H9 (cell line): Measurements from ENCODE around the gene PHKG1. TPM values are rescaled to one million over a fixed set of nuclear protein-coding genes. Genes with fewer than 3 reads are reported as not detected.
A peak's percentile ranks its signal among the peaks of the same experiment; 100 is the strongest.
"Not testable (repeated sequence)": the region's sequence is repeated elsewhere in the genome, so short reads cannot be mapped to it uniquely, and the experiment has no call there.

Experiments
- DNase-seq: peaks from one replicate; pipeline ENCODE4 v3.0.0-alpha.2; 2017
- H2AFZ ChIP-seq: one replicate; pipeline ENCODE4 v1.6.1; 2013; ENCODE audit warnings: mild to moderate bottlenecking, low read length, control low read depth, moderate library complexity
- H2AK5ac ChIP-seq: 2 replicates; pipeline ENCODE4 v1.6.1; 2013; ENCODE audit warnings: low read length, control low read depth, mixed read lengths; ENCODE audit not compliant: insufficient read length
- H2BK120ac ChIP-seq: one replicate; pipeline ENCODE4 v1.6.1; 2013; ENCODE audit warnings: low read depth, mild to moderate bottlenecking, low read length, control low read depth, inconsistent platforms; ENCODE audit not compliant: poor library complexity, severe bottlenecking
- H2BK12ac ChIP-seq: 2 replicates; pipeline ENCODE4 v1.6.1; 2013; ENCODE audit warnings: low read length, control low read depth, mixed read lengths, low read depth; ENCODE audit not compliant: insufficient read length
- H2BK15ac ChIP-seq: 2 replicates; pipeline ENCODE4 v1.6.1; 2013; ENCODE audit warnings: low read depth, low read length, control low read depth
- H2BK20ac ChIP-seq: one replicate; pipeline ENCODE4 v1.6.1; 2013; ENCODE audit warnings: low read depth, mild to moderate bottlenecking, low read length, control low read depth, inconsistent platforms; ENCODE audit not compliant: poor library complexity, severe bottlenecking
- H2BK5ac ChIP-seq: 2 replicates; pipeline ENCODE4 v1.6.1; 2013; ENCODE audit warnings: low read length, control low read depth, mixed read lengths; ENCODE audit not compliant: insufficient read length
- H3K14ac ChIP-seq: 2 replicates; pipeline ENCODE4 v1.6.1; 2013; ENCODE audit warnings: low read length, control low read depth; ENCODE audit not compliant: insufficient read depth
- H3K18ac ChIP-seq: 2 replicates; pipeline ENCODE4 v1.6.1; 2013; ENCODE audit warnings: low read depth, mild to moderate bottlenecking, mixed read lengths, low read length, control low read depth; ENCODE audit not compliant: insufficient read length
- H3K23ac ChIP-seq: 2 replicates; pipeline ENCODE4 v1.6.1; 2013; ENCODE audit warnings: low read length, control low read depth, mixed read lengths, low read depth; ENCODE audit not compliant: insufficient read length
- H3K23me2 ChIP-seq: 2 replicates; pipeline ENCODE4 v1.6.1; 2013; ENCODE audit warnings: low read depth, mild to moderate bottlenecking, mixed read lengths, low read length, control low read depth; ENCODE audit not compliant: insufficient read length, poor library complexity, severe bottlenecking
- H3K27ac ChIP-seq: 2 replicates; pipeline ENCODE4 v1.5.1; 2013; ENCODE audit warnings: low read length, control low read depth, mixed read lengths, low read depth; ENCODE audit not compliant: insufficient read length
- H3K27me3 ChIP-seq: 2 replicates; pipeline ENCODE4 v1.6.1; 2013; ENCODE audit warnings: low read length, control low read depth, inconsistent platforms; ENCODE audit not compliant: insufficient read depth
- H3K4ac ChIP-seq: 2 replicates; pipeline ENCODE4 v1.6.1; 2013; ENCODE audit warnings: low read depth, mild to moderate bottlenecking, control low read depth, inconsistent platforms, low read length, moderate library complexity
- H3K4me1 ChIP-seq: 2 replicates; pipeline ENCODE4 v1.6.1; 2013; ENCODE audit warnings: low read length, control low read depth, inconsistent platforms; ENCODE audit not compliant: insufficient read depth
- H3K4me2 ChIP-seq: 2 replicates; pipeline ENCODE4 v1.6.1; 2013; ENCODE audit warnings: low read length, control low read depth, mixed read lengths; ENCODE audit not compliant: insufficient read length, insufficient read depth
- H3K56ac ChIP-seq: 2 replicates; pipeline ENCODE4 v1.6.1; 2013; ENCODE audit warnings: low read depth, mild to moderate bottlenecking, mixed read lengths, low read length, control low read depth; ENCODE audit not compliant: insufficient read length
- H3K79me1 ChIP-seq: 2 replicates; pipeline ENCODE4 v1.6.1; 2013; ENCODE audit warnings: low read depth, mild to moderate bottlenecking, moderate library complexity, low read length, control low read depth, inconsistent platforms; ENCODE audit not compliant: insufficient read depth, poor library complexity, severe bottlenecking
- H3K79me2 ChIP-seq: 2 replicates; pipeline ENCODE4 v1.6.1; 2013; ENCODE audit warnings: low read length, control low read depth, inconsistent platforms; ENCODE audit not compliant: insufficient read depth
- H3K9ac ChIP-seq: 2 replicates; pipeline ENCODE4 v1.6.1; 2013; ENCODE audit warnings: low read length, control low read depth, mixed read lengths; ENCODE audit not compliant: insufficient read length; ENCODE audit errors: extremely low read depth
- H3K9me3 ChIP-seq: one replicate; pipeline ENCODE4 v1.6.1; 2013; ENCODE audit warnings: low read depth, low read length, inconsistent platforms; ENCODE audit not compliant: control insufficient read depth
- H3T11ph ChIP-seq: one replicate; pipeline ENCODE4 v1.6.1; 2013; ENCODE audit warnings: mild to moderate bottlenecking, low read length, control low read depth, inconsistent platforms
- H4K20me1 ChIP-seq: one replicate; pipeline ENCODE4 v1.6.1; 2013; ENCODE audit not compliant: control insufficient read depth, insufficient read length, insufficient read depth
- H4K5ac ChIP-seq: 2 replicates; pipeline ENCODE4 v1.6.1; 2013; ENCODE audit warnings: low read depth, mild to moderate bottlenecking, mixed read lengths, low read length, control low read depth; ENCODE audit not compliant: insufficient read length
- H4K8ac ChIP-seq: replicated peaks from 2 replicates; pipeline ENCODE4 v1.6.1; 2013; ENCODE audit warnings: low read length, control low read depth, mixed read lengths, low read depth; ENCODE audit not compliant: insufficient read length
- H4K91ac ChIP-seq: 2 replicates; pipeline ENCODE4 v1.6.1; 2013; ENCODE audit warnings: low read depth, mild to moderate bottlenecking, moderate library complexity, mixed read lengths, low read length, control low read depth; ENCODE audit not compliant: insufficient read length
- H3K27ac Mint-ChIP-seq, 3 experiments: 2 replicates in 2 of 3; 3 replicates in 1 of 3; pipeline ENCODE4 v1.8.0; 2020 to 2021; ENCODE audit warnings: mixed read lengths in 3 of 3, mild to moderate bottlenecking in 1 of 3, moderate library complexity in 1 of 3
- H3K27me3 Mint-ChIP-seq: 2 replicates; pipeline ENCODE4 v1.8.0; 2021; ENCODE audit warnings: low read depth, mild to moderate bottlenecking, moderate library complexity, mixed read lengths
- H3K36me3 Mint-ChIP-seq, 3 experiments: 2 replicates in 2 of 3; 3 replicates in 1 of 3; pipeline ENCODE4 v1.8.0; 2020 to 2021; ENCODE audit warnings: low read depth in 3 of 3, mixed read lengths in 3 of 3; ENCODE audit not compliant: insufficient read depth in 1 of 3
- H3K4me1 Mint-ChIP-seq, 2 experiments: 2 replicates each; pipeline ENCODE4 v1.8.0; 2020; ENCODE audit warnings: mixed read lengths in 2 of 2
- H3K4me3 Mint-ChIP-seq, 2 experiments: 2 replicates in 1 of 2; 3 replicates in 1 of 2; pipeline ENCODE4 v1.8.0; 2020 to 2021; ENCODE audit warnings: mild to moderate bottlenecking in 2 of 2, mixed read lengths in 2 of 2, moderate library complexity in 1 of 2
- H3K9me3 Mint-ChIP-seq, 2 experiments: 2 replicates in 1 of 2; 3 replicates in 1 of 2; pipeline ENCODE4 v1.8.0; 2020; ENCODE audit warnings: mild to moderate bottlenecking in 2 of 2, mixed read lengths in 2 of 2, moderate library complexity in 1 of 2
- CTCF ChIP-seq: fragments of 200-600 bp; sonication (generic); conservative IDR thresholded peaks from 3 replicates; pipeline ENCODE4 v1.8.0; 2021; ENCODE audit warnings: antibody characterized with exemption, mild to moderate bottlenecking
- WGBS: extraction: QIAGEN DNeasy Blood & Tissue Kit; methylation state at CpG from one replicate; pipeline ENCODE4 v1.1.7; 2013; ENCODE audit warnings: missing lambda C conversion rate, low lambda C conversion rate, mixed read lengths; ENCODE audit not compliant: insufficient read length; ENCODE audit errors: extremely low coverage; 5-methylcytosine and 5-hydroxymethylcytosine counted together
- total RNA-seq: library from RNA; stranded (reverse); gene quantifications from 2 replicates; pipeline ENCODE4 v1.2.1, GENCODE V29; 2021

Gene PHKG1
- total RNA-seq, 1 experiment from 2014 or later = 0.42 TPM

GRCh38 chr7:56033671-56034432, 58.9 kb downstream of the PHKG1 start:
- Histone ChIP-seq H3K4me2 (peak overlapping the region; percentile 67), H3K56ac (no peak overlapping the region), H3K9ac (peak overlapping the region; percentile 85), H3K79me1 (no peaks in the 10 kb centered on the region), H3K14ac (no peak overlapping the region; the same call in none of the 2 replicates), H2BK5ac (no peak overlapping the region), H3K9me3 (no peaks in the 10 kb centered on the region), H2AK5ac (no peak overlapping the region), H3K18ac (no peak overlapping the region), H4K91ac (no peak overlapping the region), H3K79me2 (no peaks in the 10 kb centered on the region), H3K4ac (no peak overlapping the region), H4K8ac (no peak overlapping the region), H2AFZ (no peak overlapping the region), H3K23ac (no peak overlapping the region), H2BK120ac (no peak overlapping the region), H3K27ac (peak overlapping the region; percentile 25), H2BK15ac (no peak overlapping the region), H4K5ac (no peak overlapping the region), H3K4me1 (no peaks in the 10 kb centered on the region), H3T11ph (no peak overlapping the region), H3K23me2 (no peaks in the 10 kb centered on the region), H4K20me1 (no peaks in the 10 kb centered on the region), H2BK12ac (no peak overlapping the region), H3K27me3 (no peaks in the 10 kb centered on the region), H2BK20ac (no peak overlapping the region)
- H3K27me3 Mint-ChIP-seq = no peaks in the 10 kb centered on the region; the same call in 1 of the 2 replicates
- peak; percentile 46; the same call in 1 of the 3 replicates for TF ChIP-seq CTCF
- H3K4me3 Mint-ChIP-seq = peak overlapping the region; percentile 82 to 91
- H3K9me3 Mint-ChIP-seq = no peaks in the 10 kb centered on the region
- peak; percentile 93 for DNase-seq
- peak overlapping the region; percentile 92 to 97 (median 96) for H3K27ac Mint-ChIP-seq
- H3K4me1 Mint-ChIP-seq = peaks cover 5 to 10% of the 10 kb centered on the region in 2 experiments; a peak in 2 of 4 replicates
- H3K36me3 Mint-ChIP-seq = peaks cover 19 to 32% (median 28%) of the 10 kb centered on the region in 3 experiments
- WGBS = no CpG with 5 or more reads among the region's 27 CpGs

- not testable (repeated sequence) for H4K91ac ChIP-seq, H3K23me2 ChIP-seq, H2AFZ ChIP-seq, H3K56ac ChIP-seq, H3K9me3 Mint-ChIP-seq, H3K27me3 ChIP-seq, H3K79me1 ChIP-seq, H2BK120ac ChIP-seq, H3K27me3 Mint-ChIP-seq, H3K27ac ChIP-seq, H3K23ac ChIP-seq, H4K8ac ChIP-seq, H4K20me1 ChIP-seq, H3K79me2 ChIP-seq, H2BK15ac ChIP-seq, H2BK5ac ChIP-seq, H2BK20ac ChIP-seq, H3K4ac ChIP-seq, H2AK5ac ChIP-seq, H3K18ac ChIP-seq, H3K14ac ChIP-seq, H3K4me1 ChIP-seq, H3K9ac ChIP-seq, DNase-seq, H3K27ac Mint-ChIP-seq, H3T11ph ChIP-seq, H2BK12ac ChIP-seq, H3K9me3 ChIP-seq, H4K5ac ChIP-seq
- Mint-ChIP-seq H3K36me3 (peaks cover 24 to 43% (median 39%) of the 10 kb centered on the region in 3 experiments), H3K4me1 (peaks cover 5 to 10% of the 10 kb centered on the region in 2 experiments; a peak in 2 of 4 replicates), H3K4me3 (peak overlapping the region; percentile 57 to 82; a peak in 4 of 5 replicates)
- peak overlapping the region; percentile 25 for H3K4me2 ChIP-seq
- no CpG with 5 or more reads among the region's 7 CpGs for WGBS
Observed at GRCh38 chr7:56032578-56032977, 60.2 kb downstream of the PHKG1 start.
